HepG2 (cell line): Measurements from ENCODE around the gene UBTD1. TPM values are rescaled to one million over a fixed set of nuclear protein-coding genes. Genes with fewer than 3 reads are reported as not detected.

Source experiments
- GFI1 ChIP-seq: sonication (generic); formaldehyde crosslinking; IDR thresholded peaks from 2 replicates; pipeline ENCODE4 v1.5.0; 2020; ENCODE audit warnings: missing genetic modification reagents, mild to moderate bottlenecking, borderline replicate concordance
- GTF3A ChIP-seq: sonication (generic); formaldehyde crosslinking; conservative IDR thresholded peaks from 2 replicates; pipeline ENCODE4 v1.4.0; 2020; ENCODE audit warnings: mild to moderate bottlenecking, missing genetic modification reagents
- JUN ChIP-seq: sonication (generic); formaldehyde crosslinking; IDR thresholded peaks from 2 replicates; pipeline ENCODE4 v1.4.0; 2020; ENCODE audit warnings: mild to moderate bottlenecking, missing genetic modification reagents
- NR2F2 ChIP-seq: IDR thresholded peaks from 2 replicates; pipeline ENCODE4 v1.6.1; 2012; ENCODE audit warnings: low read depth, inconsistent platforms, borderline replicate concordance
- PHF5A ChIP-seq: IDR thresholded peaks from one replicate; pipeline ENCODE4 v1.6.1; 2018; ENCODE audit warnings: low read depth, missing genetic modification reagents; ENCODE audit not compliant: unreplicated experiment
- RORA ChIP-seq: sonication (generic); formaldehyde crosslinking; IDR thresholded peaks from 2 replicates; pipeline ENCODE4 v1.5.0; 2020; ENCODE audit warnings: mild to moderate bottlenecking, missing genetic modification reagents, moderate library complexity
- SALL1 ChIP-seq: sonication (generic); formaldehyde crosslinking; IDR thresholded peaks from 2 replicates; pipeline ENCODE4 v1.8.0; 2022; ENCODE audit warnings: mild to moderate bottlenecking, missing genetic modification reagents
- SMC3 ChIP-seq: IDR thresholded peaks from 2 replicates; pipeline ENCODE4 v1.6.1; 2011; ENCODE audit warnings: low read length, improper control_type of control experiment
- SMYD3 ChIP-seq: sonication (generic); formaldehyde crosslinking; IDR thresholded peaks from 2 replicates; pipeline ENCODE4 v1.8.1; 2023; ENCODE audit warnings: mild to moderate bottlenecking, missing genetic modification reagents
- TOPORS ChIP-seq: sonication (generic); formaldehyde crosslinking; IDR thresholded peaks from 2 replicates; pipeline ENCODE4 v1.8.0; 2023; ENCODE audit warnings: mild to moderate bottlenecking, missing genetic modification reagents
- ZMYM3 ChIP-seq: sonication (generic); formaldehyde crosslinking; IDR thresholded peaks from 2 replicates; pipeline ENCODE4 v1.5.1; 2020; ENCODE audit warnings: mild to moderate bottlenecking, missing genetic modification reagents
- ZNF296 ChIP-seq: sonication (generic); formaldehyde crosslinking; conservative IDR thresholded peaks from 2 replicates; pipeline ENCODE4 v1.5.0; 2020; ENCODE audit warnings: mild to moderate bottlenecking, missing genetic modification reagents
- ZNF326 ChIP-seq: sonication (generic); formaldehyde crosslinking; IDR thresholded peaks from 2 replicates; pipeline ENCODE4 v1.4.0; 2020; ENCODE audit warnings: missing genetic modification reagents, borderline replicate concordance
- ZNF446 ChIP-seq: sonication (generic); formaldehyde crosslinking; IDR thresholded peaks from 2 replicates; pipeline ENCODE4 v1.5.0; 2020; ENCODE audit warnings: mild to moderate bottlenecking, missing genetic modification reagents
- ZNF557 ChIP-seq: sonication (generic); formaldehyde crosslinking; IDR thresholded peaks from 2 replicates; pipeline ENCODE4 v1.4.0; 2020; ENCODE audit warnings: missing genetic modification reagents
- ZNF773 ChIP-seq: sonication (generic); formaldehyde crosslinking; IDR thresholded peaks from 2 replicates; pipeline ENCODE4 v1.4.0; 2020; ENCODE audit warnings: missing genetic modification reagents, borderline replicate concordance
- ZNF816 ChIP-seq: sonication (generic); formaldehyde crosslinking; IDR thresholded peaks from 2 replicates; pipeline ENCODE4 v1.8.0; 2022; ENCODE audit warnings: missing genetic modification reagents, mild to moderate bottlenecking, borderline replicate concordance
- ZSCAN12 ChIP-seq: sonication (generic); formaldehyde crosslinking; IDR thresholded peaks from 2 replicates; pipeline ENCODE4 v1.9.0; 2021; ENCODE audit warnings: mild to moderate bottlenecking, missing genetic modification reagents
- polyA plus RNA-seq, 8 experiments: library from polyadenylated mRNA; depleted of rRNA in 3 of 8; stranded (reverse) in 7 of 8; unstranded in 1 of 8; fragments of >200 nt; fragmentation: Illumina TruSeq in 4 of 8; extraction: Trizol in 4 of 8; gene quantifications; 2 replicates each; pipeline versions ENCODE4 v1.2.1 to v1.2.3, GENCODE V29; 2011 to 2016; ENCODE audit warnings: low read depth in 4 of 8, missing spikeins in 1 of 8, mixed read lengths in 1 of 8; ENCODE audit not compliant: insufficient read depth in 1 of 8
- total RNA-seq, 5 experiments: library from RNA; depleted of rRNA; stranded (reverse); fragments of >200 nt; fragmentation: Illumina TruSeq; extraction: Trizol; gene quantifications; 2 replicates each; pipeline ENCODE4 v1.2.3, GENCODE V29; 2016; ENCODE audit warnings: low read depth in 1 of 5
- TF ChIP-seq, protein P1 (sequence below): sonication (generic); formaldehyde crosslinking; conservative IDR thresholded peaks from 2 replicates; pipeline ENCODE4 v1.8.0; 2022; ENCODE audit warnings: mild to moderate bottlenecking, moderate library complexity, missing genetic modification reagents
- TF ChIP-seq, protein P2 (sequence below): sonication (generic); formaldehyde crosslinking; IDR thresholded peaks from 2 replicates; pipeline ENCODE4 v1.5.1; 2020; ENCODE audit warnings: mild to moderate bottlenecking, missing genetic modification reagents, moderate library complexity
- TF ChIP-seq, protein P3 (sequence below): IDR thresholded peaks from 2 replicates; pipeline ENCODE4 v1.6.1; 2016; ENCODE audit warnings: missing genetic modification reagents, missing compliant biosample characterization
- TF ChIP-seq, protein P4 (sequence below): sonication (generic); formaldehyde crosslinking; IDR thresholded peaks from 2 replicates; pipeline ENCODE4 v1.4.0; 2020; ENCODE audit warnings: missing genetic modification reagents
- TF ChIP-seq, protein P5 (sequence below): sonication (generic); formaldehyde crosslinking; IDR thresholded peaks from 2 replicates; pipeline ENCODE4 v1.5.0; 2020; ENCODE audit warnings: missing genetic modification reagents

The UBTD1 gene
- total and polyA plus RNA-seq, 2 of the 13 experiments (the other 11 are each of a cell fraction or from before 2014, with no cell fraction given), result 7.9 to 10.0 TPM

DNA sequence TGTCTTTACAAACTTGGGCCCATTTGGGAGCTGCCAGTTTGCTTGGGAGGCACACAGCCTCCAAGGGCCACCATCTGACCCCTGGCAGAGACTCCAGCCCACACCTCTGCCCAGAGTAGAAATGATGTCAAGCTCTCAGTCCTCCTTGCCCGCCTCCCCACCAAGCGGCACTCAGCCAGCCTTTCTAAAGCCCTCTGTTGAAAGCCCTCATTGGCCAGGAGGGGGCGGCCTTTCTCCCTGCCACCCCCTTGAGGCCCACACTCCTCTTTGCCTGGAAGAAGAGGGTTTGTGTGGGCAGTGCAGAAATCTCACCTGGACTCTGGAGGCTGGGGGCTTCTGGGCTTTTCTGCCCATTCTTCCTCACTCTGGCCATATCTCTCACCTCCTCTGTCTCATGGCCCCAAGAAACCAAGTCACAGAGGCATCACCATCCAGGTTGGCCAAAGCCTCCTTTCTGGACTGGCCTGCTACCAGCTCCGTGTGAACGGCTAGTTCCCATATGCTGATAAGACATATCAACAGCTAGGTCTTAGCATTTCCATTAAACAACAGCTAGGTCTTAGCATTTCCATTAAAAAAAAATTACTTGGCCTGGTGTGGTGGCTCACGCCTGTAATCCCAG is 36.1 kb downstream of the UBTD1 start (continued):
- no peak for TF ChIP-seq ZNF296 (CRISPR knock-in tag)
- no peak for TF ChIP-seq GTF3A (CRISPR knock-in tag)
- TF ChIP-seq ZNF773 (CRISPR knock-in tag), result no peak
- TF ChIP-seq, protein P1, sequence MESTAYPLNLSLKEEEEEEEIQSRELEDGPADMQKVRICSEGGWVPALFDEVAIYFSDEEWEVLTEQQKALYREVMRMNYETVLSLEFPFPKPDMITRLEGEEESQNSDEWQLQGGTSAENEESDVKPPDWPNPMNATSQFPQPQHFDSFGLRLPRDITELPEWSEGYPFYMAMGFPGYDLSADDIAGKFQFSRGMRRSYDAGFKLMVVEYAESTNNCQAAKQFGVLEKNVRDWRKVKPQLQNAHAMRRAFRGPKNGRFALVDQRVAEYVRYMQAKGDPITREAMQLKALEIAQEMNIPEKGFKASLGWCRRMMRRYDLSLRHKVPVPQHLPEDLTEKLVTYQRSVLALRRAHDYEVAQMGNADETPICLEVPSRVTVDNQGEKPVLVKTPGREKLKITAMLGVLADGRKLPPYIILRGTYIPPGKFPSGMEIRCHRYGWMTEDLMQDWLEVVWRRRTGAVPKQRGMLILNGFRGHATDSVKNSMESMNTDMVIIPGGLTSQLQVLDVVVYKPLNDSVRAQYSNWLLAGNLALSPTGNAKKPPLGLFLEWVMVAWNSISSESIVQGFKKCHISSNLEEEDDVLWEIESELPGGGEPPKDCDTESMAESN (CRISPR knock-in tag), result no peak
- TF ChIP-seq, protein P2, sequence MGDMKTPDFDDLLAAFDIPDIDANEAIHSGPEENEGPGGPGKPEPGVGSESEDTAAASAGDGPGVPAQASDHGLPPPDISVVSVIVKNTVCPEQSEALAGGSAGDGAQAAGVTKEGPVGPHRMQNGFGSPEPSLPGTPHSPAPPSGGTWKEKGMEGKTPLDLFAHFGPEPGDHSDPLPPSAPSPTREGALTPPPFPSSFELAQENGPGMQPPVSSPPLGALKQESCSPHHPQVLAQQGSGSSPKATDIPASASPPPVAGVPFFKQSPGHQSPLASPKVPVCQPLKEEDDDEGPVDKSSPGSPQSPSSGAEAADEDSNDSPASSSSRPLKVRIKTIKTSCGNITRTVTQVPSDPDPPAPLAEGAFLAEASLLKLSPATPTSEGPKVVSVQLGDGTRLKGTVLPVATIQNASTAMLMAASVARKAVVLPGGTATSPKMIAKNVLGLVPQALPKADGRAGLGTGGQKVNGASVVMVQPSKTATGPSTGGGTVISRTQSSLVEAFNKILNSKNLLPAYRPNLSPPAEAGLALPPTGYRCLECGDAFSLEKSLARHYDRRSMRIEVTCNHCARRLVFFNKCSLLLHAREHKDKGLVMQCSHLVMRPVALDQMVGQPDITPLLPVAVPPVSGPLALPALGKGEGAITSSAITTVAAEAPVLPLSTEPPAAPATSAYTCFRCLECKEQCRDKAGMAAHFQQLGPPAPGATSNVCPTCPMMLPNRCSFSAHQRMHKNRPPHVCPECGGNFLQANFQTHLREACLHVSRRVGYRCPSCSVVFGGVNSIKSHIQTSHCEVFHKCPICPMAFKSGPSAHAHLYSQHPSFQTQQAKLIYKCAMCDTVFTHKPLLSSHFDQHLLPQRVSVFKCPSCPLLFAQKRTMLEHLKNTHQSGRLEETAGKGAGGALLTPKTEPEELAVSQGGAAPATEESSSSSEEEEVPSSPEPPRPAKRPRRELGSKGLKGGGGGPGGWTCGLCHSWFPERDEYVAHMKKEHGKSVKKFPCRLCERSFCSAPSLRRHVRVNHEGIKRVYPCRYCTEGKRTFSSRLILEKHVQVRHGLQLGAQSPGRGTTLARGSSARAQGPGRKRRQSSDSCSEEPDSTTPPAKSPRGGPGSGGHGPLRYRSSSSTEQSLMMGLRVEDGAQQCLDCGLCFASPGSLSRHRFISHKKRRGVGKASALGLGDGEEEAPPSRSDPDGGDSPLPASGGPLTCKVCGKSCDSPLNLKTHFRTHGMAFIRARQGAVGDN, result peak; percentile 42
- no peak for TF ChIP-seq ZNF557 (CRISPR knock-in tag)
- no peak for TF ChIP-seq NR2F2
- no peak for TF ChIP-seq ZNF326 (CRISPR knock-in tag)
- TF ChIP-seq SMC3, result peak; percentile 59
- no peak for TF ChIP-seq ZMYM3 (CRISPR knock-in tag)
- no peak for TF ChIP-seq SMYD3 (CRISPR knock-in tag)
- no peak for TF ChIP-seq PHF5A (CRISPR knock-in tag)
- TF ChIP-seq GFI1 (CRISPR knock-in tag), result no peak
- TF ChIP-seq, protein P3, sequence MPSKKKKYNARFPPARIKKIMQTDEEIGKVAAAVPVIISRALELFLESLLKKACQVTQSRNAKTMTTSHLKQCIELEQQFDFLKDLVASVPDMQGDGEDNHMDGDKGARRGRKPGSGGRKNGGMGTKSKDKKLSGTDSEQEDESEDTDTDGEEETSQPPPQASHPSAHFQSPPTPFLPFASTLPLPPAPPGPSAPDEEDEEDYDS (CRISPR knock-in tag), result no peak
- no peak for TF ChIP-seq ZNF446 (CRISPR knock-in tag)
- TF ChIP-seq, protein P4, sequence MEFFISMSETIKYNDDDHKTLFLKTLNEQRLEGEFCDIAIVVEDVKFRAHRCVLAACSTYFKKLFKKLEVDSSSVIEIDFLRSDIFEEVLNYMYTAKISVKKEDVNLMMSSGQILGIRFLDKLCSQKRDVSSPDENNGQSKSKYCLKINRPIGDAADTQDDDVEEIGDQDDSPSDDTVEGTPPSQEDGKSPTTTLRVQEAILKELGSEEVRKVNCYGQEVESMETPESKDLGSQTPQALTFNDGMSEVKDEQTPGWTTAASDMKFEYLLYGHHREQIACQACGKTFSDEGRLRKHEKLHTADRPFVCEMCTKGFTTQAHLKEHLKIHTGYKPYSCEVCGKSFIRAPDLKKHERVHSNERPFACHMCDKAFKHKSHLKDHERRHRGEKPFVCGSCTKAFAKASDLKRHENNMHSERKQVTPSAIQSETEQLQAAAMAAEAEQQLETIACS, result no peak
- TF ChIP-seq, protein P5, sequence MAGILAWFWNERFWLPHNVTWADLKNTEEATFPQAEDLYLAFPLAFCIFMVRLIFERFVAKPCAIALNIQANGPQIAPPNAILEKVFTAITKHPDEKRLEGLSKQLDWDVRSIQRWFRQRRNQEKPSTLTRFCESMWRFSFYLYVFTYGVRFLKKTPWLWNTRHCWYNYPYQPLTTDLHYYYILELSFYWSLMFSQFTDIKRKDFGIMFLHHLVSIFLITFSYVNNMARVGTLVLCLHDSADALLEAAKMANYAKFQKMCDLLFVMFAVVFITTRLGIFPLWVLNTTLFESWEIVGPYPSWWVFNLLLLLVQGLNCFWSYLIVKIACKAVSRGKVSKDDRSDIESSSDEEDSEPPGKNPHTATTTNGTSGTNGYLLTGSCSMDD (CRISPR knock-in tag), result no peak
- TF ChIP-seq RORA (CRISPR knock-in tag), result no peak
- peak; percentile 35; the same call in 1 of the 2 replicates for TF ChIP-seq SALL1 (CRISPR knock-in tag)
- no peak for TF ChIP-seq TOPORS (CRISPR knock-in tag)
- TF ChIP-seq ZSCAN12, result no peak
- TF ChIP-seq ZNF816 (CRISPR knock-in tag), result no peak
- no peak for TF ChIP-seq JUN (CRISPR knock-in tag)
